Activated CD8-positive, alpha-beta memory T cell treated with anti-CD3 and anti-CD28 coated beads for 36 hours (primary cell): ENCODE measurements around the gene AP3M1. TPM values are rescaled to one million over a fixed set of nuclear protein-coding genes. Genes with fewer than 3 reads are reported as not detected.

ENCODE experiments used
- CTCF ChIA-PET: fragments of 350-600 bp; sonication (Branson Sonifier 250); formaldehyde crosslinking; loops from one replicate; lab custom pipeline; 2021; ENCODE audit warnings: antibody characterized with exemption; lab: Charles Lee
- POLR2A ChIA-PET: fragments of 350-600 bp; sonication (Branson Sonifier 250); formaldehyde crosslinking; loops from one replicate; lab custom pipeline; 2021; ENCODE audit warnings: antibody characterized with exemption; lab: Charles Lee
- total RNA-seq, 2 experiments: library from RNA; stranded (reverse); gene quantifications; one replicate each; pipeline ENCODE4 v1.2.3, GENCODE V29; 2021

AP3M1 gene
- total RNA-seq, 2 experiments from 2014 or later = 56.6 to 58.0 TPM

GRCh38 chr10:74133923-74134820 lies 16.5 kb downstream of the AP3M1 start:
- CTCF ChIA-PET = interaction anchor here (0.6 kb wide), 1 partner anchor 48 kb away, joined by 3 read pairs; no protein-coding TSS in a partner anchor
- POLR2A ChIA-PET = no interaction called here

DNA sequence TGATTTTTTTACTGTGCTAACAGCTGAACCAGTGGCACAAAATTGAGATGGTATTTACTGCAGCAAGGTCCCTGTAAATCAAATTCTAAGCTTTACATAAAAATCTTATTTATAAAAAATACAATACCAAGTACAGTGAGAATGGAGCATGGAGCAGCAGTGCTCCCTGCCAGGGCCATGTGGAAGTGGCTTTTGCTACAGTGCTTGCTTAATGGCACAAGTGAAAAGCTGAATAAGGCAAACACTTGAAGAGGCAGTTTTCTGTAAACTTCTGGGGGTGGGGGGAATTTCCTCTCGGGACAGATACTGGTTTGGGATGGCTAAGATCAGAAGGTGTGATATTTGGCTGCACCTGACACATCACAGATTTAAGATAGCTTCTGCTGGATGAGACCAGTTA lies 27.5 kb downstream of the AP3M1 start:
- CTCF ChIA-PET = interaction anchor here (0.7 kb wide), 1 partner anchor 367 kb away, joined by 3 read pairs; no protein-coding TSS in a partner anchor
- POLR2A ChIA-PET = interaction anchor here (0.6 kb wide), 1 partner anchor 91 kb away, joined by 8 read pairs; no protein-coding TSS in a partner anchor

- POLR2A ChIA-PET = no interaction called here
- CTCF ChIA-PET = interaction anchor here (0.6 kb wide), 1 partner anchor 23 kb away, joined by 4 read pairs; no protein-coding TSS in a partner anchor
Observed at GRCh38 chr10:74122060-74122459, 28.6 kb downstream of the AP3M1 start.

DNA sequence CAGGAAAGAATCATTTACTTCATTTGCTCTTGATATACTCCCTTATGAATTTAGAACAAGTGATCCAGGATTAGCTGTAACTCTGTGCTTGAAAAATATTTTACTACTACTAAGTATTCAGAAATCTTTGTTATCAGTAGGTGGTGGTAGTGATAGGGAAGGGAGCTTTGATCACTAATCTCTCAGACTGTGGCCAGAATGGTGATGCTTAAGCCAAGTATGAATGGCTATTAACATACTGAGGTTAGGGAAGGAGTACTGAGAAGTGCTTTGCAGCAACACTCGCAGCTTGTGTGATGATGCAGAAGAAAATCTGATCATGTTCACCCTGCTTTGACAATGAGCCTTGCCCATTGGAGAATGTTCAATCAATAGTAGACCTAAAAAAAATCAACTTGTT lies 29.3 kb downstream of the AP3M1 start:
- POLR2A ChIA-PET = no interaction called here

DNA sequence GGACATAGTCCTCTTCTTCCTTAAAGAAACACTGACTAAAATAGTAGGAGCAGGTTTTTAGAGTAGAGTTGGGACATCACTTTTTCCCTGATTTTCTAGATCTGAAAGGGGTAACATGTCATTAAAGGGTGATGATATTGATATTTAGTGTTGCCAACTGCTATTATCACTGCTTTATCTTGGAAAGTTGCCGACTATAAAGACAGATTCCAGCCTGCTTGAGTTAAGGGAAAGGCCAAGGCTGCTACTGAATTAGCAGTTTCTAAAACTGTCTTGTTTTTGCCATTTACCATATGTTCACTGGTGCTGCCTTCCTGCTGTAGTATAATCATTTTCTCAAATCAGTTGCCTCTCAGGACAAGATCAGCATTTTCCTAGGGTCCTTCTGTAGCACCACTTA lies 29.7 kb downstream of the AP3M1 start:
- CTCF ChIA-PET = no interaction called here
- POLR2A ChIA-PET = no interaction called here

More for the DNA sequence above, 29.3 kb downstream of the AP3M1 start:
- CTCF ChIA-PET = interaction anchor here (0.6 kb wide), 1 partner anchor 23 kb away, joined by 4 read pairs; no protein-coding TSS in a partner anchor

DNA sequence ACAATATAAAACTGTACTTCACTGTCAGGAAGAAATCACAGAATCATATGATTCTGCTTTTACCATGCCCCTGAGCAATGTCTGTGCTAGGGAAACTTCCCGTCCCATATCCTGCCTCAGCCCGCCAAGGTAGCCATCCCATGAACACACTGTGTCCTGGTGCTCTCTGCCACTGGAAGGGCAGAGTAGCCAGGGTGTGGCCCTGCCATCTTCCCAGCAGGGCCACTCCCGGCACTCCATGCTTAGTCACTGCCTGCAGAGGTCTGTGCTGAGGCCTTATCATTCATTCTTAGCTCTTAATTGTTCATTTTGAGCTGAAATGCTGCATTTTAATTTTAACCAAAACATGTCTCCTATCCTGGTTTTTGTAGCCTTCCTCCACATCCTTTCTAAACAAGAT lies 31.8 kb downstream of the AP3M1 start:
- ChIA-PET POLR2A (no interaction called here), CTCF (no interaction called here)

DNA sequence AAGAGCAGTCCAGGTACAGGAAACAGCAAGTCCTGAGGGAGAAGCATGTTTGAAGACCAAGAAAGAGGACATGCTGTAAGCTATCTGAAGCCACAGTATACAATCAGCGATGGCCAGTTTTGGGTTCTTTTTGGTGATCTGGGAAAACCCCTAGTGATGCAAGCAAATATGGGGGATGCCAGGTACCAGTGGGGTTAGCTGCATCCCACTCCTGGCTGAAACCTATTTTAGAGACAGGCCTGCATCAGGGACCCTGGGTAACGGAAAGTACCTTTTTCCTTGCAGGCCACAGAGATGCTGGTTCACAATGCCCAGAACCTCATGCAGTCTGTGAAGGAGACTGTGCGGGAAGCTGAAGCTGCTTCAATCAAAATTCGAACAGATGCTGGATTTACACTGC lies 32.9 kb downstream of the AP3M1 start:
- ChIA-PET POLR2A (no interaction called here), CTCF (interaction anchor here (1.4 kb wide), 1 partner anchor 22 kb away, joined by 3 read pairs; no protein-coding TSS in a partner anchor)

- ChIA-PET POLR2A (no interaction called here), CTCF (interaction anchor here (1.5 kb wide), 1 partner anchor 12 kb away, joined by 4 read pairs; no protein-coding TSS in a partner anchor)
Observed at GRCh38 chr10:74114041-74114448, 36.6 kb downstream of the AP3M1 start.

GRCh38 chr10:74113546-74113945 lies 37.1 kb downstream of the AP3M1 start:
- ChIA-PET CTCF (no interaction called here), POLR2A (interaction anchor here (0.6 kb wide), 1 partner anchor 516 kb away, joined by 3 read pairs; no protein-coding TSS in a partner anchor)

GRCh38 chr10:74111799-74112198 lies 38.8 kb downstream of the AP3M1 start:
- POLR2A ChIA-PET = no interaction called here
- CTCF ChIA-PET = no interaction called here

- CTCF ChIA-PET = interaction anchor here (0.6 kb wide), 1 partner anchor 15 kb away, joined by 4 read pairs; no protein-coding TSS in a partner anchor
- POLR2A ChIA-PET = no interaction called here
Observed at GRCh38 chr10:74110120-74110519, 40.5 kb downstream of the AP3M1 start.

GRCh38 chr10:74109452-74109851 lies 41.2 kb downstream of the AP3M1 start:
- ChIA-PET CTCF (interaction anchor here (0.6 kb wide), 1 partner anchor 15 kb away, joined by 4 read pairs; no protein-coding TSS in a partner anchor), POLR2A (no interaction called here)

DNA sequence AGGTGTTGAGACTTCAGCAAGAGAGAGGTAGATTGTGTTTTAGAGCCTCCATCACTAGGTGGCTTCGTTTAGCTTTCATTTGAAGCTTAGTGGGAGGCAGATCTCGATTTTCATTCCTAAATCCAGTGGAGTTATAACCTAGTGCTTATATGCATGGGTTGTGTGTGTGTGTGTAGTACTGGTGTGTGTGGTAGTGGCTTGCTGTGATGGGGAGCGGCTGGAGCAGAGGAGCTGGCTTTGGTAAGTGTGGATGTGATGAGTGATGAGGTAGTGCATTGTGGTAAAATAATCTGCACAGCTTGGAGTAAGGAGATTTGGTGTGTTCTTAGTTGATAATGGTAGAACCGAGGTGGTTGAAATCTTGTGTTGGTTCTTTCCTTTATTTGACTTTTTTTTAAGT lies 43.2 kb downstream of the AP3M1 start:
- CTCF ChIA-PET = interaction anchor here (1.0 to 1.3 kb wide), 2 partner anchors 221 to 1000 kb away, joined by 3 read pairs; no protein-coding TSS in a partner anchor
- POLR2A ChIA-PET = no interaction called here

DNA sequence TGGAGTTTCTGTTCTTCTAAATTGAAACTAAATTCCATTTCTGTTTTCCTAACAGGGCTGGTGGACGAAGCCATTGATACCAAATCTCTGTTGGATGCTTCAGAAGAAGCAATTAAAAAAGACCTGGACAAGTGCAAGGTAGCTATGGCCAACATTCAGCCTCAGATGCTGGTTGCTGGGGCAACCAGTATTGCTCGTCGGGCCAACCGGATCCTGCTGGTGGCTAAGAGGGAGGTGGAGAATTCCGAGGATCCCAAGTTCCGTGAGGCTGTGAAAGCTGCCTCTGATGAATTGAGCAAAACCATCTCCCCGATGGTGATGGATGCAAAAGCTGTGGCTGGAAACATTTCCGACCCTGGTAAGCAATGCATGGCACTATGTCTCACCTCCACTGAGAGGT lies 45.6 kb downstream of the AP3M1 start:
- ChIA-PET POLR2A (no interaction called here), CTCF (no interaction called here)

- ChIA-PET POLR2A (no interaction called here), CTCF (interaction anchor here (2.2 kb wide), 1 partner anchor 218 kb away, joined by 8 read pairs; no protein-coding TSS in a partner anchor)
Observed at GRCh38 chr10:74104480-74104879, 46.1 kb downstream of the AP3M1 start.

GRCh38 chr10:74103560-74104258 lies 46.9 kb downstream of the AP3M1 start:
- ChIA-PET CTCF (interaction anchor here (0.9 to 2.2 kb wide), 2 partner anchors 122 to 217 kb away, joined by 3 to 8 read pairs; no protein-coding TSS in a partner anchor), POLR2A (no interaction called here)

DNA sequence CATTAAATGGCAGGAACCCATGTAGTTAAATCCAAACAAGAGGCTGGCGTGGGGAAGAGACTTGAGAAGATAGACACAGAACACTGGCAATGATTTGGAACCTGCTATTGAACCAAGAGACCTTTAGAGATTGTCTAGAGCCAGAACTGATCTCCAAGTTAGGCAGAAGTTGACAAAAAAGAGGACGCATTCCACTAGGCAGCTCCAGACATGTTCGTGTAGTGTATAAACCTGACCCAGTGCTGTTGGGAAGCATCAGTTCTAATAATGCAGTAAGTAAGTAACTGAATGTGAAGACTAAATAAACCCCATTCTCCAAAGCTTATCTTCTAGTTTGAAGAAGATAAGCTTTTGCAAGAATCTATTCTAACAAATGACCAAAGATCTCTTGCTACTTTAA lies 50.8 kb downstream of the AP3M1 start:
- CTCF ChIA-PET = interaction anchor here (0.5 kb wide), 1 partner anchor 395 kb away, joined by 3 read pairs; no protein-coding TSS in a partner anchor
- POLR2A ChIA-PET = no interaction called here

GRCh38 chr10:74099420-74099819 lies 51.2 kb downstream of the AP3M1 start:
- ChIA-PET CTCF (interaction anchor here (0.5 kb wide), 1 partner anchor 395 kb away, joined by 3 read pairs; no protein-coding TSS in a partner anchor), POLR2A (no interaction called here)

DNA sequence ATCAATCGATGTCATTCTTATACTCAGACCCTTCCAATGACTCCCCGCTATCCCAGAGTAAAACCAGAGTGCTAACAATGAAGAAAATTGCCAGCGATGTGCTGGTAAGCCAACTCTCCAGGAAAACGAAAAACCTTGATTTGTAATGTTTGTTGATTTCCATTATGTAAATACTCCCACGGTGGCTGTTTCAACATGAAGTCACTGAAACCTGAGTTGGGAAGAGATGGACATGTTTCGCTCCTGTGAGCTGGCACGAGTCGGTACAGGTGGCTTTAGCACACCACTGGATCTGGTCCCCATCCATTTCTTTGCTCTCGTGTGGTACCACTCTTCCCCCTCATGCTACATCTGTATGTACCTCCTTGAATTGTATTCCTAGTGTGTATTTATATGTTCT lies 52.9 kb downstream of the AP3M1 start:
- ChIA-PET CTCF (interaction anchor here (0.6 kb wide), 1 partner anchor 157 kb away, joined by 3 read pairs; no protein-coding TSS in a partner anchor), POLR2A (no interaction called here)
